Neural cell (in vitro differentiated cells): ENCODE results near the gene GTSF1L. TPM values are rescaled to one million over a fixed set of nuclear protein-coding genes. Genes with fewer than 3 reads are reported as not detected.

Experiments
- H2AFZ ChIP-seq: fragments of 200-600, 300-800 bp; sonication (generic), shearing (Covaris generic); 2 replicates; pipeline ENCODE4 v1.6.0; 2014; ENCODE audit warnings: low read depth, mild to moderate bottlenecking, antibody characterized with exemption, low read length, moderate library complexity
- H3F3A ChIP-seq: fragments of 200-600 bp; shearing (Covaris generic); 2 replicates; pipeline ENCODE4 v1.6.1; 2016; ENCODE audit warnings: mild to moderate bottlenecking, moderate library complexity, mixed read lengths, antibody characterized with exemption, low read length; ENCODE audit not compliant: insufficient read depth, poor library complexity, severe bottlenecking
- H3K27ac ChIP-seq: fragments of 200-600, 300-800 bp; sonication (generic), shearing (Covaris generic); 2 replicates; pipeline ENCODE4 v1.5.1; 2014; ENCODE audit warnings: mild to moderate bottlenecking, low read length, moderate library complexity
- H3K27me3 ChIP-seq: fragments of 300-800, 200-600 bp; sonication (generic), shearing (Covaris generic); 2 replicates; pipeline ENCODE4 v1.6.0; 2014; ENCODE audit warnings: mild to moderate bottlenecking, low read depth, low read length, moderate library complexity; ENCODE audit not compliant: insufficient read depth
- H3K36me3 ChIP-seq: fragments of 300-800, 200-600 bp; sonication (generic), shearing (Covaris generic); 2 replicates; pipeline ENCODE4 v1.5.1; 2014; ENCODE audit warnings: mild to moderate bottlenecking, antibody characterized with exemption, low read length, moderate library complexity; ENCODE audit not compliant: insufficient read depth
- H3K4me2 ChIP-seq: fragments of 300-800, 200-600 bp; sonication (generic), shearing (Covaris generic); 2 replicates; pipeline ENCODE4 v1.6.0; 2014; ENCODE audit warnings: mild to moderate bottlenecking, low read length
- H3K4me3 ChIP-seq: fragments of 300-800, 200-600 bp; sonication (generic), shearing (Covaris generic); 2 replicates; pipeline ENCODE4 v1.5.1; 2014; ENCODE audit warnings: mild to moderate bottlenecking, low read length, moderate library complexity
- H3K79me2 ChIP-seq: fragments of 200-600 bp; shearing (Covaris generic); replicated peaks from 2 replicates; pipeline ENCODE4 v1.6.0; 2014; ENCODE audit warnings: mild to moderate bottlenecking, low read length, moderate library complexity; ENCODE audit not compliant: insufficient read depth
- H3K9ac ChIP-seq: fragments of 300-800, 200-600 bp; sonication (generic), shearing (Covaris generic); 2 replicates; pipeline ENCODE4 v1.6.1; 2016; ENCODE audit warnings: mild to moderate bottlenecking, low read length, mixed read lengths
- H3K9me2 ChIP-seq: fragments of 200-600 bp; shearing (Covaris generic); 2 replicates; pipeline ENCODE4 v1.6.1; 2016; ENCODE audit warnings: mild to moderate bottlenecking, low read length, mixed read lengths; ENCODE audit not compliant: insufficient read depth
- H3K9me3 ChIP-seq: fragments of 200-600, 300-800 bp; sonication (generic), shearing (Covaris generic); 2 replicates; pipeline ENCODE4 v1.6.1; 2016; ENCODE audit warnings: mild to moderate bottlenecking, mixed run types, low read length, moderate library complexity, mixed read lengths
- H4K20me1 ChIP-seq: fragments of 200-600 bp; shearing (Covaris generic); 2 replicates; pipeline ENCODE4 v1.6.1; 2016; ENCODE audit warnings: mild to moderate bottlenecking, mixed run types; ENCODE audit not compliant: insufficient read depth
- CTCF ChIP-seq: fragments of 450-650 bp; IDR thresholded peaks from 2 replicates; pipeline ENCODE4 v1.5.1; 2014; ENCODE audit warnings: antibody characterized with exemption, mild to moderate bottlenecking, moderate library complexity; ENCODE audit not compliant: poor library complexity, severe bottlenecking
- EP300 ChIP-seq: fragments of 450-650 bp; conservative IDR thresholded peaks from 2 replicates; pipeline ENCODE4 v1.6.1; 2014; ENCODE audit warnings: antibody characterized with exemption, mild to moderate bottlenecking, moderate library complexity; ENCODE audit not compliant: poor library complexity, severe bottlenecking
- EZH2 ChIP-seq: fragments of 200-600, 300-800 bp; shearing (Covaris generic), sonication (generic); IDR thresholded peaks from 2 replicates; pipeline ENCODE4 v1.6.1; 2014; ENCODE audit warnings: antibody characterized with exemption, low read length, borderline replicate concordance, mild to moderate bottlenecking; ENCODE audit not compliant: insufficient read depth, poor library complexity, severe bottlenecking
- MXI1 ChIP-seq: fragments of 450-650 bp; conservative IDR thresholded peaks from 2 replicates; pipeline ENCODE4 v1.6.1; 2014; ENCODE audit warnings: antibody characterized with exemption, mild to moderate bottlenecking; ENCODE audit not compliant: poor library complexity, severe bottlenecking
- POLR2AphosphoS5 ChIP-seq: IDR thresholded peaks from 2 replicates; pipeline ENCODE4 v1.6.1; 2012
- RAD21 ChIP-seq: fragments of 450-650 bp; conservative IDR thresholded peaks from 2 replicates; pipeline ENCODE4 v1.6.1; 2014; ENCODE audit warnings: antibody characterized with exemption, mild to moderate bottlenecking, moderate library complexity
- REST ChIP-seq: IDR thresholded peaks from 2 replicates; pipeline ENCODE4 v1.6.1; 2012; ENCODE audit warnings: borderline replicate concordance
- SMC3 ChIP-seq: fragments of 450-650 bp; conservative IDR thresholded peaks from 2 replicates; pipeline ENCODE4 v1.6.1; 2014; ENCODE audit warnings: antibody characterized with exemption, mild to moderate bottlenecking, moderate library complexity; ENCODE audit not compliant: poor library complexity
- TAF1 ChIP-seq: IDR thresholded peaks from 2 replicates; pipeline ENCODE4 v1.6.1; 2012; ENCODE audit warnings: low read depth
- polyA plus RNA-seq: library from polyadenylated mRNA; depleted of rRNA; stranded (reverse); fragments of >200 nt; gene quantifications from 2 replicates; pipeline ENCODE4 v1.2.3, GENCODE V29; 2014

The GTSF1L gene
- polyA plus RNA-seq, 1 donor from 2014 or later, result not detected

- Histone ChIP-seq H3K27ac (no peak overlapping the region), H3K79me2 (no peaks in the 10 kb centered on the region), H3K36me3 (no peaks in the 10 kb centered on the region), H3K27me3 (no peaks in the 10 kb centered on the region), H3F3A (no peaks in the 10 kb centered on the region), H2AFZ (no peak overlapping the region), H3K9me2 (no peaks in the 10 kb centered on the region), H3K4me2 (no peak overlapping the region), H3K9ac (no peak overlapping the region), H3K9me3 (no peaks in the 10 kb centered on the region), H3K4me3 (no peak overlapping the region), H4K20me1 (no peaks in the 10 kb centered on the region)
- TF ChIP-seq TAF1 (no peak), CTCF (no peak), SMC3 (no peak), POLR2AphosphoS5 (no peak), RAD21 (no peak), MXI1 (no peak), EP300 (no peak), EZH2 (no peak), REST (no peak)
These were observed 34.8 kb downstream of the GTSF1L start for GRCh38 chr20:43691928-43692524.

GRCh38 chr20:43690943-43691598 lies 35.7 kb downstream of the GTSF1L start:
- Histone ChIP-seq H2AFZ (no peak overlapping the region), H3K9ac (no peak overlapping the region), H3K27me3 (no peaks in the 10 kb centered on the region), H3K27ac (no peak overlapping the region), H3F3A (no peaks in the 10 kb centered on the region), H3K4me2 (no peak overlapping the region), H3K36me3 (no peaks in the 10 kb centered on the region), H4K20me1 (no peaks in the 10 kb centered on the region), H3K9me2 (no peaks in the 10 kb centered on the region), H3K9me3 (no peaks in the 10 kb centered on the region), H3K4me3 (no peak overlapping the region), H3K79me2 (no peaks in the 10 kb centered on the region)
- TF ChIP-seq RAD21 (no peak), EZH2 (no peak), MXI1 (no peak), REST (no peak), TAF1 (no peak)
